Fibroblast of the aortic adventitia (primary cell): ENCODE data around the gene DHRS7B. TPM values are rescaled to one million over a fixed set of nuclear protein-coding genes. Genes with fewer than 3 reads are reported as not detected.

Source experiments
- DNase-seq: peaks from one replicate; pipeline ENCODE4 v3.0.0-alpha.2; 2010; ENCODE audit warnings: low read depth
- H3K4me3 ChIP-seq: 2 replicates; pipeline ENCODE4 v1.5.1; 2011; ENCODE audit warnings: low read depth, mild to moderate bottlenecking, control low read depth, low read length, moderate library complexity
- total RNA-seq: library from RNA; depleted of rRNA; stranded (reverse); fragments of >200 nt; gene quantifications from 2 replicates; pipeline ENCODE4 v1.2.3, GENCODE V29; 2012; ENCODE audit warnings: low replicate concordance
- TF ChIP-seq, protein P1 (sequence below): IDR thresholded peaks from 2 replicates; pipeline ENCODE4 v1.5.1; 2011; ENCODE audit warnings: mild to moderate bottlenecking, low read length, control low read depth, inconsistent platforms; ENCODE audit not compliant: insufficient read depth

DHRS7B gene
- total RNA-seq, 1 donor: 12.7 TPM

DNA sequence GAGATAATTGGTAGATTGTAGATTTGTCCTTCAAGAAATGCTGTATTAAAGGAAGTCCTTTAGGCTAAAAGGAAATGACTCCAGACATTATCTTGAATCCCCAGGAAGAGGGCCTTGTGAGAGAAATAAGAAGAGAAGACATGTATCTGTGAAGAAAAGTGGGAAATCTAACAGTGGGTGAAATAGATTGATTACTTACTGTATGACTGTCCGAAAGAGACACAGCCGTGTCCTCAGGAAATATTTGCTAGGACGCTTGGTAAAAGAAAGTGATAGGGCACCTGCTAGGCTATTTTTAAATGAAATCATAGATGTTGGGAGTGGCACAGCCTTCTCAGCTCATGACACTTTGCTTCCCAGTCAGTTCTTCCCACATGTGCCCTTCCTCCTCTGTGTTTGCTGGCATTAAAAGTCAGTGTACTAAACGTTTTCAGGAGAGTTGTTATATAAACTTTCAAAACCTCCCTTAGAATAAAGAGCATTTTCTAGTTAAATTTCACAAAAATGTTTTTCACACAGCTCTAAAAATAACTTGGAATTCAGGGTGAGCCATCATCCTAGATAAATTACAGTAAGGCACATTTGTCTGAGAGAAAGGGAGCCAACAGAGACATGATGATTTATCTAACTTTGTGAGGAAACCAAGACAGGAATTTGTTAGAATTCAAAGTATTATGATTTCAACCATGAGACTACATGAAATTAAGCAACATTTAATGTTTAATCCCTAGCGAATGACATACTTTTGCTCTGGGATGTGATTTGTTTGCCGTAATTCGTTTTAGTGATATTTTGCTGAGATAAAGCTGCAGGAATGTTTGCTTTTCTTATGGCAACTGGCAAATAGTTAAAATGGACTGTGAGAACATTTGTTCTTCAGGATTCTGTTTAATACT, 35.0 kb downstream of the DHRS7B start:
- TF ChIP-seq, protein P1, sequence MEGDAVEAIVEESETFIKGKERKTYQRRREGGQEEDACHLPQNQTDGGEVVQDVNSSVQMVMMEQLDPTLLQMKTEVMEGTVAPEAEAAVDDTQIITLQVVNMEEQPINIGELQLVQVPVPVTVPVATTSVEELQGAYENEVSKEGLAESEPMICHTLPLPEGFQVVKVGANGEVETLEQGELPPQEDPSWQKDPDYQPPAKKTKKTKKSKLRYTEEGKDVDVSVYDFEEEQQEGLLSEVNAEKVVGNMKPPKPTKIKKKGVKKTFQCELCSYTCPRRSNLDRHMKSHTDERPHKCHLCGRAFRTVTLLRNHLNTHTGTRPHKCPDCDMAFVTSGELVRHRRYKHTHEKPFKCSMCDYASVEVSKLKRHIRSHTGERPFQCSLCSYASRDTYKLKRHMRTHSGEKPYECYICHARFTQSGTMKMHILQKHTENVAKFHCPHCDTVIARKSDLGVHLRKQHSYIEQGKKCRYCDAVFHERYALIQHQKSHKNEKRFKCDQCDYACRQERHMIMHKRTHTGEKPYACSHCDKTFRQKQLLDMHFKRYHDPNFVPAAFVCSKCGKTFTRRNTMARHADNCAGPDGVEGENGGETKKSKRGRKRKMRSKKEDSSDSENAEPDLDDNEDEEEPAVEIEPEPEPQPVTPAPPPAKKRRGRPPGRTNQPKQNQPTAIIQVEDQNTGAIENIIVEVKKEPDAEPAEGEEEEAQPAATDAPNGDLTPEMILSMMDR: no peak
- DNase-seq: peak; percentile 95
- peak overlapping the region; percentile 7 for H3K4me3 ChIP-seq

DNA sequence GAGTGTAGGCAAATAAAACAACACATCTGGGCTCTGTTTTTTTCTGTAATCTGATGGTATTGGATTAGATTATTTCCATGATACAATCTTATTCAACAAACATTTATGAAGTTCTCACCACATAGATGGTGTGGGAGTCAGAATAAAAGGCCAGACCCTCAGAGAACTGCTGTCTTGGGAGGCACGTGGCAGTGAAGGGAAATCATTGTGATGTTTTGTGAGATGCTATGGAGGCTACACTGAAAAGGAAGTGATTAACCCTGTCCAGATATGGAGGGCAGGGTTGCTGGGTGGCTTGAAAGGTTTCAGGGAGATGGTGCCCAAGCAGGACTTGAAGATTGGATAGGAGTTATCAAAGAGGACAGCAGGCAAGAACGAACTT, 35.6 kb downstream of the DHRS7B start:
- peak overlapping the region; percentile 11 for H3K4me3 ChIP-seq
- TF ChIP-seq, protein P1: no peak
- no peak for DNase-seq

DNA sequence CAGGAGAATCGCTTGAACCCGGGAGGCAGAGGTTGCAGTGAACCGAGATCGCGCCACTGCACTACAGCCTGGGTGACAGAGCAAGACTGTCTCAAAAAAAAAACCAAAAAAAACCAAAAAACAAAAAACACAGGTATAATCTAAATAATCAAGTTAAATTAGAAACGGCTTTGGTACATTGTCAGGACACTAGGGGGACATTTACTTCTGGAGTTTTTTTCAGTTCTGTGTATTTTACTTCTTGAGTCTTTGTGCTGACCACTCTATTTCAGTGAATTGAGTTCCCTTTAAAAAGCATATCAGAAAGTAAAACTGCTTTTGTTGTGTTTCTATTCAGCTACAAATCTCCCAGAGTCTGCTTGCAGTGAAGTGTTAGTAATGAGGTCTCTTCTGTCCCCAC, 36.3 kb downstream of the DHRS7B start:
- TF ChIP-seq, protein P1: no peak
- DNase-seq: peak; percentile 12
- no peak overlapping the region for H3K4me3 ChIP-seq

DNA sequence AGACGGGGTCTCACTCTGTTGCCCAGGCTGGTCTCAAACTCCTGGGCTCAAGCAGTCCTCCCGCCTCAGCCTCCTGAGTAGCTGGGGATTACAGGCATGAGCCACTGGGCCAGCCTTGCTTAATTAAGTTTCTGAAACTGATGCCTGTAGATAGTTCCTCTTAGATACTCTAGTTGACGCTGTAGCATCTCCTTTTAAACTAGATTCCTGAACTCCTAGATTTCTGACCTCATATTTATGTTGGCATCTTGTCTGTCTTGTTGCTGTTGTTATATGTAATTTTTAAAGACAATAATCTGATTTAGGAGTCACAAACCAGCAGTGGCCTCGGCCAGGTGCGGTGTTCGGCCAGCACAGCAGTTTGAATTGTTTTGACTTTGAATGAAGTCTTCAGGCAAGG, 37.5 kb downstream of the DHRS7B start:
- no peak overlapping the region for H3K4me3 ChIP-seq
- TF ChIP-seq, protein P1: peak; percentile 29
- DNase-seq: peak; percentile 44

- H3K4me3 ChIP-seq: no peak overlapping the region
- peak; percentile 41 for DNase-seq
- TF ChIP-seq, protein P1: no peak
Measured at GRCh38 chr17:21164620-21165019, 37.9 kb downstream of the DHRS7B start.

- TF ChIP-seq, protein P1: no peak
- H3K4me3 ChIP-seq: no peak overlapping the region
- peak; percentile 17 for DNase-seq
Measured at GRCh38 chr17:21165922-21166594, 39.3 kb downstream of the DHRS7B start.
